Thyroid gland (tissue), 4 donors: ENCODE measurements around the gene CA10.

Source experiments
- CTCF ChIP-seq, 6 experiments: fragments of 200-600 bp in 3 of 6; fragments of 450-650 bp in 3 of 6; sonication (generic) in 3 of 6; IDR thresholded peaks; one replicate each; pipeline ENCODE4 v1.5.1; 2016 to 2019; ENCODE audit warnings: antibody characterized with exemption in 6 of 6, mild to moderate bottlenecking in 2 of 6, inconsistent platforms in 1 of 6, moderate library complexity in 1 of 6
- POLR2A ChIP-seq, 2 donors: fragments of 450-650 bp; IDR thresholded peaks; one replicate each; pipeline ENCODE4 v1.6.1; 2017; ENCODE audit warnings: antibody characterized with exemption in 2 of 2, mild to moderate bottlenecking in 2 of 2, moderate library complexity in 1 of 2

- no peak for TF ChIP-seq CTCF (IDR thresholded peaks at IDR 0.05)
- TF ChIP-seq POLR2A (IDR thresholded peaks at IDR 0.05) = no peak
These were observed 1.6 kb upstream of the CA10 start for GRCh38 chr17:52160136-52160567.
